Activated CD4-positive, alpha-beta T cell treated with anti-CD3 and anti-CD28 coated beads, Interleukin-2, amount 50 U/mL, for 48 hours (primary cell): ENCODE measurements around the gene XPR1.
"Not testable (repeated sequence)": the region's sequence is repeated elsewhere in the genome, so short reads cannot be mapped to it uniquely, and the experiment has no call there.

Source experiments
- DNase-seq, 2 experiments: peaks; one replicate each; pipeline ENCODE4 v3.0.0-alpha.2; 2020

Gene XPR1

DNA sequence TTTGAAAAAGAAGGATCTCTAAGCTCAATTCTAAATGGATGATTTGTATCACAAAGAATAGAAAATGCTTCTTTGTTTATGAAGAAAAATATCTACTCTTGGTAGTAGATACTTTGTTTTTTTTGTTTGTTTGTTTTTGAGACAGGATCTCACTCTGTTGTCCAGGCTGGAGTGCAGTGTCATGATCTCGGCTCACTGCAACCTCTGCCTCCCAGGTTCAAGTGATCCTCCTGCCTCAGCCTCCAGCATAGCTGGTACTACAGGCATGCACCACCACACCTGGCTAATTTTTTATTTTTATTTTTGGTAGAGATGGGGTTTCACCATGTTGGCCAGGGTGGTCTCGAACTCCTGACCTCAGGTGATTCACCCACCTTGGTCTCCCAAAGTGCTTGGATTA is 159.3 kb downstream of the XPR1 start:
- DNase-seq = not testable (repeated sequence)

DNA sequence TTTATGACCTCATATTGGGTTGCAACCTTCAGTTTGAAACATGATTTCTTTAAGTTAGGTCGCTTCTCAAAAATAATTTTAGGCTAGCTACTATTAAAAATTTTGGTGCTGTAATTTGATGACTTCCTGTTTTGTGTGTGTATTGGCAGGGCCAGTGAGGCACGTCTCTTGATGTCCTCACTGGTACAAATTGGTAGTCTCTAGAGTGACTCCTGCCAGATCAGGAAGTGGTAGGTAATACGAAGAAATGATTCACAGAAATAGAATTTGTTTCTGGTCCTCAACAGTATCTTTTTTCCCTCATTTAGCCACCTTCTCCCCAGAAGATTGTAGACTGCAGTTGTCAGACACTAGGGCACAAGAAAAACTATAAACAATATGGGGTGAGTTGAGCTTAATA is 160.0 kb downstream of the XPR1 start:
- DNase-seq = no peak

DNA sequence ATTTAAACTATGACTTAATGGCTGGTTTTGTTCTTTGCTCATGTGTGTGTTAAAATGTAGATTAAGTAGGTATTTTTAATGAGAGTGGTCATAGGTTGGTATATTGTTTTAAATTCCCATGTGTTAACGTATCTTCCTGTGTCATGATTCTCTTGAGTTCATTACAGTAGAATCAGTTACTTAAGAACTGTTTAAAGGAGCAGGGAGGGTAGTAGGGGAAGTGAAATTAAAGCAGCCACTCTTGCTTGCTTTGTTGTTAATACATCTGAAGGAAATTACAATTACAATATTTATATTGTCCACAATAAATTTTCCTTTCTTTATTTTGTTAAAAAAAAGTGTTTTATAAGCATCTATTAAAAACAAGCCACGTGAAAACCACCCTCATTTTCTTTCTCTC is 161.6 kb downstream of the XPR1 start:
- no peak for DNase-seq

DNA sequence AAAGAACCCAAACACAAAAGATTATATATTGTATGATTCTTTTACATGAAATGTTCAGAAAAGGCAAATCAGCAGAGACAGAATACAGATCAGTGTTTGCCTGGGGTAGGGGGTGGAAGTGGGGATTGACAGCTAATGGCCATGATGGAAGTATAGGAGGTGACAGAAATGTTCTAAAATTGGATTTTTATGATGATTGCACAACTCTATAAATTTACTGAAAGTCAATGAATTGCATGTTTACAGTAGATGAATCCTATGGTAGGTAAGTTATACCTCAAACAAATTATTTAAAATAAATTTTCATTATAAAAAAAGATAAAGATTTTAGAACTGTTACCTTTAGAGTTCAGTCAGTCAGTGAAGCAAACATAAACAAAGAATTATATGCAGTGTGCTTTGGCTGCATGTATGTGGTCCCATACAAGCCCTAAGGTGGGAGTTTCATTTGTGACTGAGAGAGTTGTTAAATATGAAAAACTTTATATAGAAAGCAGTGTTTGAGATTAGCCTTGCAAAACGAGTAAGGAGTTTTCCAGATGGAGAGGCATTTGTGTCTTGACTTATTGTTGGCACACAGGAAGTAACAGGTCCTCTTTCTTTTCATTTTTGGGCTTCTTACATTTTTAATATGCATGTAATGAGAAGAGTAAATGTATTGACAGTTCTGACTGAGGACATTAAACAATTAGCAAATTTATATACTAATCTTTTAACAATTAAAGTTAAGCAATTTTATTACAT is 165.2 kb downstream of the XPR1 start:
- no peak for DNase-seq

DNA sequence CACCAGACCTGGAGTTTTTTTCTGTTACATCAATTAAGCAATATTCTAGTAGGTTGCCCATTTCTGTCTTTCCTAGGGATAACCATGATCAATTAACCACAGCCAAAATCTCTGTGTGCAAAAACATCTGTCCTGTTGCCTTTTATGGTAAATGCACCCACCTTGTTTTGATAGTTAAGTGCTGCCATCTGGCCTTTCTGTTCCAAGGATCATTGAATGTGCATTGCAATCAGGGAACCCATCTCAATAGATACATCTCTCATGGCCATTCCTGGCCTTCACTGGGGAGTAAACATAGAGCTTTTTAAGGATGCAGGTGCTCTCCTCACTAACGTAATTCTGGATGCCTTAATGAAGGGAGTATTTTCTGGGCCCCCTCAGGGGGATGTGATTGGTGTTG is 169.1 kb downstream of the XPR1 start:
- no peak for DNase-seq

DNA sequence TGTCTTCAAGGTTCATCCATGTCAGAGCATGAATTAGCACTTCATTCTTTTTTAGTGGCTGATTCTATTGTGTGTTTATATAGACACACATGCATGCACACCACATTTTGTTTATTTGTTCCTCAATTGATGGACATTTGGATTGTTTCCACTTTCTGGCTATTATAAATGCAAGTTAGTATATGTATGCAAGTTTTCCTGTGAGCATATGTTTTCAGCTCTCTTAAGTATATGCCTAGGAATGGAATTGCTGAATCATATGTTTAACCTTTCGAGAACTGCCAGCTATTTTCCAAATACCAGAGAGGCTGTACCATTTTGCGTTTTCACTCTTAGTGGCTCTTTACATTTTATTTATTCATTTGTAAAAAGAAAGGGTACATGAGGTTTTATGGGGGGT is 171.0 kb downstream of the XPR1 start:
- DNase-seq = no peak

DNA sequence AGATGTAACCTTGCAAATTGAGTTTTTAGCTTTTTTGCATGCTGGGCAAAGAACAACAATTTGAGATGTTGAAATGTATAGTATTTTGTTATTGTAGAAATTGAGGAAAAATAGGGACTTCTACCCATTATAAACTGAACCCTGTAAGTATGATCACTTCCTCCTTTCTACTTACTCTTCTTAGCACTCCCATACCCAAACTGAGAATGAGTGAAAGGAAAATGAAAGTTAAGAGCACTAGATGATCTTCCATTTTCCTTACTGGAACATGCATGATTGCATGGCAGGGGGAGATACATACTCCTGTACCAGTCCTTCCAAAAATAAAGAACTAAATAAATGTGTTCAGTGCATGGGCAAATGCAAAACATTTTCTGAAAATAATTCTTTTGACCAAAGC is 173.5 kb downstream of the XPR1 start:
- DNase-seq = no peak

DNA sequence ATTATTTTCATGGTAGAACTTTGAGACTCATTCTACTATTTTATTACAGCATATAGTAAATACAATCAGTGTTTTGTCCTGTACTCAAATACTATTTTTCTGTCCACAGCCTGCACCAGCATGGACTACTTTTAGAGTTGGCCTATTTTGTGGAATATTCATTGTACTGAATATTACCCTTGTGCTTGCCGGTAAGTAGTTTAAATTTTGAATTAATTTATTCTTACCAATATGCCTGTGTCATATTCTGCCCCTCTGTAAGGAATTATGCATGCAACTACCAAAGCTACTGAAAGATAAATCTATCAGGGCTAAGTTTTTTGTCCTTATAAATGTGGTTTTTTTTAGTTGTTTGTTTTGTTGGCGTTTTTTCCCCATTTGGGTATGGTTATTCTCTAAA is 179.5 kb downstream of the XPR1 start:
- DNase-seq = no peak

DNA sequence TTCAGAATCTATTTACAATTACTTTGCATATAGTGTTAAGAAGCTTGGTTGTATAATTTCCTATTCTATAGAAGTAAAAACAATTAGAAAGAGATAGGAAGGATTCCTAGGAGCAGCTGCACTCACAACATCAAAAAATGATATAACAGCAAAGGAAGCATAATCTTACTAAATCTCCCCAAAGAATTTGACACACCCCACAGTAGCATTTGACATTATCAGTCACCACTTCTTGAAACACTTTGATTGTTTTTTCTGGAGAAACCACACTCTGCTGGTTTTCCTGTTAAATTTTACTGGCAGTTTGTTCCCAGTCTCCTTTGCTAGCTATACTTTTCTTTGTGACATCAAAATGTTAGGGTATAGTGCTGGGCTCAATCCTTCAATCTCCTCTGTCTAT is 180.1 kb downstream of the XPR1 start:
- no peak for DNase-seq

DNA sequence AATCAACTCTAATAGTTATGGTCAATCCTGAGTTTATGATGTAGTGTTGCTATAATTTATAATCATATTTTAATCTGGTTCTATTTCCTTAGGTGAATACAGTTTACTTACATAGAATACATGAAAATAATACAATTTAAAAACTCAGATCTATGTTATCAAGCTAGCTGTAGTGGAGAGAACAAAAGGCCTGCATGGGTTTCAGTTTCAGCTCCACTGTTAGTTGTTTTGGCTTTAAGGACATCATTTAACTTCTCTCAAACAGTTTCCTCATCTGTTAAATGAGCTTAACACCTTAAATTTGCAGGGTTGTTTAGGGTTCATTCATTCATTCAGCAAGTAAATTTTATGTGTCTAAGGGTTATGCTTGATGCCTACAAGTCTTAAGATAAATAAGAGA is 182.4 kb downstream of the XPR1 start:
- DNase-seq = no peak

DNA sequence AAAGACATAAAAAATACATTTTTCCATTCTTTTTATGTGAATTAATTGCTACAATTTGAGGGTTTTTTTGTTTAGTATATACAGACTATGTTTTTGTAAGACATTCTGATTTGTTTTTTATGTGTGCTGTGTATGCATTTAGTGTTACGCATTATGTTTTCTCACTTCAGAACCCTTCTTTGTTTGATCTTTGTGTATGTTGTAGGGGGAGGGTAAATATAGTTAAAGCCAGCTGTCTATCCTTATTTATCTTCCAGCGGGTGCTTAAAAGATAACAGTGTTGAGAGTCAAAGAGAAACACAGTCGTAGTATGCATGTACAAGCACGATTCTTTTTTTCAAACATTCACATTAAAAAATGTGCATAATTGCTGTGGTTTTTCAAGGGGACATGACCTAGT is 183.4 kb downstream of the XPR1 start:
- no peak for DNase-seq

DNA sequence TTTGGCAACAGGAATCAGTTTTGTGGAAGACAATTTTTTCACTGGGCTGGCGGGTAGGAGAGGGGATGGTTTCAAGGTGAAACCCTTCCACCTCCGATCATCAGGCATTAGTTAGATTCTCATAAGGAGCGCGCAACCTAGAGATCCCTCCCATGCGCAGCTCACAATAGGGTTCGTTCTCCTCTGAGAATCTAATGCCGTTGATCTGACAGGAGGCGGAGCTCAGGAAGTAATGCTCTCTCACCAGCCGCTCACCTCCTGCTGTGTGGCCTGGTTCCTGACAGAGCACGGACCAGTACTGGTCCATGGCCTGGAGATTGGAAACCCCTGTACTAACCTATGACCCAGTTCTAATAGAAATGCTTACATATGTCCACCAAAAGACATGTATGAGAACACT is 184.3 kb downstream of the XPR1 start:
- no peak for DNase-seq

DNA sequence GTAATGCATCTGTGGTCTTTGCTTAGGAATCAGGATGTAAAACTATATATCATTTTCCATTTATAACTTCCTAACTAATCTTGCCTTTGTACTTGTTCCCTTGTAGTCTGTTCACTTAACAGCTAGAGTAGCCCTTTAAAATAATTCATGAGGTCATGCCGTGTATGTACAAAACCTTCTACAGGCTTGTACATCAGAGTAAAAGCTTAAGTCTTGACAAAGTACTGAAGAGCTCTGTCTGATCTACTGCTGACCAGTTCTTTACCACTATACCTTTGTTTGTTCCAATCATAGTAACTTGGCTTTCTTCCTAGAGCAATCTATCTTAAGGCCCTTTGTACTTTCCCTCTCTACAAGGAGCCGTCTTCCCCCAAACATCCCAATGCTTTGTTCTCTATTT is 190.1 kb downstream of the XPR1 start:
- DNase-seq = no peak

DNA sequence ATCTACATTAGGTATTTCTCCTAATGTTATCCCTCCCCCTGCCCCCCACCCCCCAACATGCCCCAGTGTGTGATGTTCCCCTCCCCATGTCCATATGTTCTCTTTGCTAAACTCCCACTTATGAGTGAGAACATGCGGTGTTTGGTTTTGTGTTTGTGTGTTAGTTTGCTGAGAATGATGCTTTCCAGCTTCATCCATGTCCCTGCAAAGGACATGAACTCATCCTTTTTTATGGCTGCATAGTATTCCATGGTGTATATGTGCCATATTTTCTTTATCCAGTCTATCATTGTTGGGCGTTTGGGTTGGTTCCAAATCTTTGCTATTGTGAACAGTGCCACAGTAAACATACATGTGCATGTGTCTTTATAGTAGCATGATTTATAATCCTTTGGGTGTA is 199.7 kb downstream of the XPR1 start:
- DNase-seq = not testable (repeated sequence)

DNA sequence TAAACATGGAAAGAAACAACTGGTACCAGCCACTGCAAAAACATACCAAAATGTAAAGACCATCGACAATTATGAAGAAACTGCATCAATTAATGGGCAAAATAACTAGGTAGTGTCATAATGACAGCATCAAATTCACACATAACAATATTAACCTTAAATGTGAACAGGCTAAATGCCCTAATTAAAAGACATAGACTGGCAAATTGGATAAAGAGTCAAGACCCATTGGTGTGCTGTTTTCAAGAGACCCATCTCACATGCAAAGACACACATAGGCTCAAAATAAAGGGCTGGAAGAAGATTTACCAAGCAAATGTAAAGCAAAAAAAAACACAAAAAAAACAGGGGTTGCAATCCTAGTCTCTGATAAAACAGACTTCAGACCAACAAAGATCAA is 201.4 kb downstream of the XPR1 start:
- not testable (repeated sequence) for DNase-seq

DNA sequence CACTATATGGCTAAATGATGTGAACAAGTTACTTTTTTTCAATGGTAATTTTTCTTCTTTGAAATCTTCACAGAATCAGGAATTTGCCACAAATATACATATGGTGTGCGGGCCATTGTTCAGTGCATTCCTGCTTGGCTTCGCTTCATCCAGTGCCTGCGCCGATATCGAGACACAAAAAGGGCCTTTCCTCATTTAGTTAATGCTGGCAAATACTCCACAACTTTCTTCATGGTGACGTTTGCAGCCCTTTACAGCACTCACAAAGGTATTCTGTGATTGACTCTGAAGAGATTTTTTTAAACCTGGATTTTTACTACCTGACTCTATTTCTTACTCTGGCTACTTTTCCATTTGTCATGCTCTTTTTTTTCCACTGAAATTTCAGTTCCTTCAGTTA is 204.6 kb downstream of the XPR1 start:
- DNase-seq = no peak

DNA sequence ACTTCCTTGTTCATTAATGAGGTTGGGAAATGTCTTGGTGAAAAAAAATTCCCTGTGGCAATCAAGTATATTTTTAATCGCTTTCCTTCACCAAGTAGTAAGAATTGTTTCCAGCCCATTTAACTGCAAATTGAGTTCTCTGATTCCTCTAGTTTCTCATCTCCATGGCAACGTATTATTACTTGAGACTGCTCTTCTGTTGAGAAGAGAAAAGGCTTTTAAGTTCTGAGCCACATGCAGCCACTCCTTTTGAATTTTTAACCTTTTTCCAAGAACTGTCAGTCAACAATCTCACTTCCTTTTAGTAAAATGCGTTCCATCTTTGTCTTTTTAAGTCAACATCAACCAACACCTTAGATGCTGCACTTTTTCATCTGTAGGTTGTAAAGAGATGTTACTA is 205.2 kb downstream of the XPR1 start:
- DNase-seq = no peak

DNA sequence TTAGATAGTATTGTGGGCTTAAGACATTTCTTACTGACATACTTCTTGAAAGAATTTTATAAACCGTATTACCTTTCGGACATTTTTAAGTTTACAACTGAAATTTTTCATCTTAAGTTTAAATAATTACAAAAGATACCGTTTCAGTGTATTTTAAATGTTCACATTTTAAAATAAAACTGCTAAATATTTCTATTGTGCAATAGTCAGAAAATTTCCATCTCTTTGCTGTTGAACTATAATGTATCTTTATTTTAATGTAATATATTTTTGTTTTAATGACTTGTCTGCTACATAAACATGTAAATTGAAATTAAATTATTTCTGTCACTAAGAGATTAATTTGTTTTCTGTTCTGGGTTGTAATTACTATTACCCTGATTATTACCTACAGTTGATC is 206.7 kb downstream of the XPR1 start:
- DNase-seq = no peak

DNA sequence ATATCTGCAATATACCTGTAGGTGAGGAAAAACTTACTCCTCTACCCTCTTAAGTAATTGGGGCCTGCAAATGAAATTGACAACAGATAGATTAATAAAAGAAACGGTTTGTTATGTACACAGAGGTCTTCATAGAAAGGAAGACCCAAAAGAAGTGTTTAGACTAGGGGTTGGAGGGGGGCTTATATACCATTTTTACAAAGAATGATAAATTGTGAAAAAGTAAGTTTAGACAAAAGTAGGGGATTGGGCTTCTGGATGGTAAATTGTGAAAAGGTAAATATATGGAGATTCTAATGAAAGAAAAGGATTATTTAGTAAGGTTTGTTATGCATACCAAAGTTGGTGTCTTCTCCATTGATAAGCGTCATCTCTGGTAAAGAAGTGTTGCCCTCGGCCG is 207.7 kb downstream of the XPR1 start:
- no peak for DNase-seq

DNA sequence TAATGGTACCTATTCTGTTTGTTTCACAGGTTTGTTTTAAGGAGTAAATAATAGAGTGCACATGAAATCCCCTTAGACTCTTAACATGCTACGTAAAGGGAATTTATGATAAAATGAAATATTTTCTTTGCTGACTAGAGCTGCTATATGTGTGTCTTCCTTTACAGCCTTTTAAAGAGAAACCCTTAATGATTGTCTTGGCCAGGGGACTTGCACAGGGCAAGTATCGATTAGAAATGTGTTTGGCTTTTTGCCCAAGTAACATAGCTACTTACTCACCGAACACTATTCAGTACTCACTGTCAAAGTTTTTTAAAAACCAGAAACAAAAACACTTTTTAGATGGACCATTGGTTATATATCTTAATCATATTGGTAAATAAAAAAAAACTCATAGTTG is 209.6 kb downstream of the XPR1 start:
- no peak for DNase-seq

DNA sequence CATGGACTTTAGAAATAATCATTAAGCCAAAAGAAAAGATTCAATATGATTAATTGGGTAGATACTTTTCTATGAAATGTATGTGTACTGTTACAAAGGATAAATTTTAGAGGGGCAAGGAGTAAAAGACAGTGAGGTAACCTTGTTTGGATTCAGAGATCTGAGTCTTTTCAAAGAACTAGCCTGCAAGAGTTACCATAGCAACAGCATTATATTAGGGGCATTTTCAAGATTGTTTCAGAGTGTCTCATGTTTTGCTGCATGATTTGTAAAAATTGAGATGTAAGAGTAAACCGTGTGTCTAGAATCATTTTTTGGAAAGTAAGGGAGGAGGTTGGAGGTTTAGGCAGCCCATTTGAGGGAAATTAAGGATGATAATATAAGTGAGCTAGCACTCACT is 210.2 kb downstream of the XPR1 start:
- DNase-seq = no peak

DNA sequence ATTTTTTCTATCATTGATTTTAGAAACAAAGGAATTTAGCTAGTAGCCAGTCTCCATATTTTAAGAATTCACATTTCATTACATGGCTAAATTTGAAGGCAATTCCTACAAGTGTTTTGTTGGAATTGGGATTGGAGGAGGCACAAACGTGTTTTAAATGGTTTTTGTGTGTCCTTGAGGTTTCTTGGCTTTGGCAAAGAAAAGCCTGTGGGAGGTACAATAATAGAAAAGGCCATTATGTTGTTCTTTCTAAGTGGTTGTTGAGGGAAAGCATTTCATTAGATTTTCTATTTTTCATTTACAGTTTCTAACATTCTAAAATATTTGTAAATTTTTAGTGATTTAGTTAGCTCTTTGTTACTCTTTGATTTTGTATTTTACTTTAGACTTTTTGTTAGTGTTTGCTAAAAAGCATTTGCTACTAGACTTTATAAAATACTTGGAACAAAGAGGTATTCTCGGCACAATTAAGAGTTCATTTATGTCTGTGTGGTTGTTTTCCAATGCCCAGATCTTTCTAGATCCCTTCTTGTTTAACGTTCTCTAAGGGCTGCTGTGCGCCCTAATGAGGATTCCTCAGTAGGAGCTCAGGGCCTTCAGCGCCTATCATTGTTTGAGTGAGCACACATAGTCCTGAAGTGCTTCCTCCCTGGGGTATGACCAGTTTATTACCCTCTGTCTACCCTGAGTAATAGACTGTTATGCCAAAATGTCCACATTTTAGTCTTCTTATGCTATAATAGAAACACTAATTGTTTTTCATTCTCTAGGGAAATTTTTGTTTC is 210.9 kb downstream of the XPR1 start:
- DNase-seq = no peak

DNA sequence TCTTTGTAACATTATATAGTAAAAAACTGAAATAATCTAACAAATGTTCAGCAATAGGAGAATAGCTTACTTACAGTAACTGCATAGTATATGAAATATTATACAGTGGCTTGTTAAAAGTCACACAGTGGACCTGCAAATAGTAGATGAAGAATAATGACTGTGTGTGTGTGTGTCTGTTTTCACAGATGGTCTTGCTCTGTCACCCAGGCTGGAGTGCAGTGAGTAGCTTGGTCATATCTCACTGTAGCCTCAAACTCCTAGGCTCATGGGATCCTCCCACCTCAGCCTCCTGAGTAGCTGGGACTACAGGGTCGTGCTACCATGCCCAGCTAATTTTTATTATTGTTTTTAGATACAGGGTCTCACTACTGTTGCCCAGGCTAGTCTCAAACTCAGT is 213.5 kb downstream of the XPR1 start:
- no peak for DNase-seq

DNA sequence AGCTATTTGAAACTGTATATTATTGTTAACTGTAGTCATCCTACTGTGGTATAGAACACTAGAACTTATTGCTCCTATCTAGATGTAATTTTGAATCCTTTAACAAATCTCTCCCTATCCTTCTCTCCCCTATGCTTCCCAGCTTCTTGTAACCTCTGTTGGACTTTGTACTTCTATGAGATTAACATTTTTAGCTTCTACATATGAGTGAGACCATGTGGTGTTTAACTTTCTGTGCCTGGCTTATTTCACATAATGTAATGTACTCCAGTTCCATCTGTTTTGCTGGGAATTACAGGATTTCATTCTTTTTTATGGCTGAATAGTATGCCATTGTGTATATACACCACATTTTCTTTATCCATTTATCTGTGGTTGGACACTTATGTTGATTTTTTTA is 216.4 kb downstream of the XPR1 start:
- no peak for DNase-seq
